Dermis blood vessel endothelial cell (primary cell): ENCODE results near the gene MYH15. TPM values are rescaled to one million over a fixed set of nuclear protein-coding genes. Genes with fewer than 3 reads are reported as not detected.

Experiments
- DNase-seq: peaks from one replicate; pipeline ENCODE4 v3.0.0; 2010
- total RNA-seq: library from RNA; depleted of rRNA; stranded (reverse); fragments of >200 nt; gene quantifications from 2 replicates; pipeline ENCODE4 v1.2.3, GENCODE V29; 2014

Gene MYH15
- total RNA-seq, 1 donor from 2014 or later, result under 0.01 TPM

- DNase-seq, result no peak
Measured at GRCh38 chr3:108509263-108509662, 1.1 kb downstream of the MYH15 start.

GRCh38 chr3:108507902-108508301 lies 2.5 kb downstream of the MYH15 start:
- DNase-seq, result no peak

- DNase-seq, result peak; percentile 5
Measured at GRCh38 chr3:108505811-108506210, 4.6 kb downstream of the MYH15 start.

GRCh38 chr3:108503722-108504121 lies 6.7 kb downstream of the MYH15 start:
- DNase-seq, result no peak

GRCh38 chr3:108501535-108501934 lies 8.9 kb downstream of the MYH15 start:
- no peak for DNase-seq

GRCh38 chr3:108500728-108501127 lies 9.7 kb downstream of the MYH15 start:
- DNase-seq, result no peak

GRCh38 chr3:108497271-108497670 lies 13.1 kb downstream of the MYH15 start:
- DNase-seq, result no peak

- DNase-seq, result no peak
Measured at GRCh38 chr3:108495717-108496116, 14.7 kb downstream of the MYH15 start.

- peak; percentile 10 for DNase-seq
Measured at GRCh38 chr3:108494906-108495531, 15.4 kb downstream of the MYH15 start.

- peak; percentile 28 for DNase-seq
Measured at GRCh38 chr3:108493862-108494261, 16.5 kb downstream of the MYH15 start.

- no peak for DNase-seq
Measured at GRCh38 chr3:108491456-108491855, 18.9 kb downstream of the MYH15 start.

GRCh38 chr3:108489776-108490175 lies 20.6 kb downstream of the MYH15 start:
- peak; percentile 80 for DNase-seq

- peak; percentile 85 for DNase-seq
Measured at GRCh38 chr3:108488631-108489030, 21.8 kb downstream of the MYH15 start.

GRCh38 chr3:108487439-108487838 lies 23.0 kb downstream of the MYH15 start:
- no peak for DNase-seq

GRCh38 chr3:108486941-108487340 lies 23.5 kb downstream of the MYH15 start:
- DNase-seq, result peak; percentile 58

GRCh38 chr3:108486338-108486737 lies 24.1 kb downstream of the MYH15 start:
- no peak for DNase-seq

GRCh38 chr3:108485146-108485545 lies 25.2 kb downstream of the MYH15 start:
- no peak for DNase-seq

GRCh38 chr3:108479224-108479623 lies 31.2 kb downstream of the MYH15 start:
- DNase-seq, result no peak

GRCh38 chr3:108477511-108478147 lies 32.8 kb downstream of the MYH15 start:
- peak; percentile 84 for DNase-seq

- DNase-seq, result no peak
Measured at GRCh38 chr3:108475220-108475782, 35.1 kb downstream of the MYH15 start.

- DNase-seq, result no peak
Measured at GRCh38 chr3:108474581-108474980, 35.8 kb downstream of the MYH15 start.

- DNase-seq, result no peak
Measured at GRCh38 chr3:108473711-108474110, 36.7 kb downstream of the MYH15 start.

- DNase-seq, result peak; percentile 75
Measured at GRCh38 chr3:108472001-108472591, 38.3 kb downstream of the MYH15 start.

- no peak for DNase-seq
Measured at GRCh38 chr3:108471426-108471825, 39.0 kb downstream of the MYH15 start.
